Neuronal stem cell (in vitro differentiated cells): ENCODE results near the gene CADPS.
"Not testable (repeated sequence)": the region's sequence is repeated elsewhere in the genome, so short reads cannot be mapped to it uniquely, and the experiment has no call there.

ENCODE experiments used
- DNase-seq: peaks from one replicate; pipeline ENCODE4 v3.0.0-alpha.2; 2013; ENCODE audit warnings: low spot score
- H2AFZ ChIP-seq: one replicate; pipeline ENCODE4 v1.6.1; 2013; ENCODE audit warnings: mild to moderate bottlenecking, low read length, inconsistent platforms
- H2AK5ac ChIP-seq: 2 replicates; pipeline ENCODE4 v1.6.1; 2013; ENCODE audit warnings: low read depth, mild to moderate bottlenecking, inconsistent platforms, low read length, moderate library complexity, mixed read lengths
- H2BK120ac ChIP-seq: 2 replicates; pipeline ENCODE4 v1.6.1; 2013; ENCODE audit warnings: low read depth, mild to moderate bottlenecking, inconsistent platforms, low read length, moderate library complexity, mixed read lengths
- H2BK12ac ChIP-seq: one replicate; pipeline ENCODE4 v1.6.1; 2013; ENCODE audit warnings: low read length, inconsistent platforms
- H2BK15ac ChIP-seq: 2 replicates; pipeline ENCODE4 v1.6.1; 2013; ENCODE audit warnings: mild to moderate bottlenecking, low read length, inconsistent platforms, mixed read lengths
- H2BK5ac ChIP-seq: one replicate; pipeline ENCODE4 v1.6.1; 2013; ENCODE audit warnings: inconsistent platforms, mild to moderate bottlenecking, low read length, moderate library complexity
- H3K14ac ChIP-seq: one replicate; pipeline ENCODE4 v1.6.1; 2013; ENCODE audit warnings: low read length, inconsistent platforms
- H3K18ac ChIP-seq: 2 replicates; pipeline ENCODE4 v1.6.1; 2013; ENCODE audit warnings: low read length, inconsistent platforms
- H3K23ac ChIP-seq: 2 replicates; pipeline ENCODE4 v1.6.1; 2013; ENCODE audit warnings: low read depth, mild to moderate bottlenecking, mixed read lengths, low read length, inconsistent platforms; ENCODE audit not compliant: poor library complexity
- H3K27ac ChIP-seq: replicated peaks from 3 replicates; pipeline ENCODE4 v1.5.1; 2013; ENCODE audit warnings: low read length, inconsistent platforms
- H3K27me3 ChIP-seq, 3 experiments: 2 replicates each; pipeline ENCODE4 v1.6.1; 2013; ENCODE audit warnings: low read length in 3 of 3, mild to moderate bottlenecking in 2 of 3, inconsistent platforms in 1 of 3, low read depth in 1 of 3, mixed read lengths in 1 of 3, moderate library complexity in 1 of 3; ENCODE audit not compliant: control insufficient read depth in 3 of 3, insufficient read depth in 3 of 3
- H3K36me3 ChIP-seq, 2 donors: replicated peaks in 1 of 2; 2 replicates each; pipeline ENCODE4 v1.6.1; 2013; ENCODE audit warnings: low read length in 2 of 2; ENCODE audit not compliant: control insufficient read depth in 2 of 2, insufficient read depth in 2 of 2
- H3K4ac ChIP-seq: 2 replicates; pipeline ENCODE4 v1.6.1; 2013; ENCODE audit warnings: inconsistent platforms, mild to moderate bottlenecking, low read length, moderate library complexity
- H3K4me1 ChIP-seq, 2 donors: 1 replicate in 1 of 2; 2 replicates in 1 of 2; pipeline ENCODE4 v1.6.1; 2013; ENCODE audit warnings: low read length in 2 of 2, low read depth in 1 of 2; ENCODE audit not compliant: control insufficient read depth in 2 of 2, insufficient read depth in 1 of 2
- H3K4me2 ChIP-seq: one replicate; pipeline ENCODE4 v1.6.1; 2013; ENCODE audit warnings: mild to moderate bottlenecking, low read length, inconsistent platforms; ENCODE audit not compliant: insufficient read depth, poor library complexity, severe bottlenecking
- H3K4me3 ChIP-seq, 2 donors: 2 replicates each; pipeline ENCODE4 v1.5.1; 2013; ENCODE audit warnings: low read length in 2 of 2, mild to moderate bottlenecking in 2 of 2, inconsistent platforms in 1 of 2, moderate library complexity in 1 of 2
- H3K79me1 ChIP-seq: one replicate; pipeline ENCODE4 v1.6.1; 2013; ENCODE audit warnings: low read depth, mild to moderate bottlenecking, inconsistent platforms, low read length, moderate library complexity
- H3K9ac ChIP-seq: one replicate; pipeline ENCODE4 v1.6.1; 2013; ENCODE audit warnings: mild to moderate bottlenecking, low read depth, low read length, inconsistent platforms; ENCODE audit not compliant: poor library complexity
- H3K9me3 ChIP-seq, 2 donors: replicated peaks in 1 of 2; 2 replicates each; pipeline versions ENCODE3 to v1.6.1; 2013; ENCODE audit warnings: low read length in 2 of 2, mild to moderate bottlenecking in 2 of 2, inconsistent platforms in 1 of 2, low read depth in 1 of 2, mixed read lengths in 1 of 2, moderate library complexity in 1 of 2; ENCODE audit not compliant: control insufficient read depth in 2 of 2, insufficient read depth in 1 of 2
- H4K8ac ChIP-seq: one replicate; pipeline ENCODE4 v1.6.1; 2013; ENCODE audit warnings: low read depth, mild to moderate bottlenecking, inconsistent platforms, low read length, moderate library complexity
- H4K91ac ChIP-seq: one replicate; pipeline ENCODE4 v1.6.1; 2013; ENCODE audit warnings: low read length, low read depth, mild to moderate bottlenecking, inconsistent platforms; ENCODE audit not compliant: poor library complexity
- WGBS, 2 donors: extraction: QIAGEN DNeasy Blood & Tissue Kit; methylation state at CpG; one replicate each; pipeline ENCODE4 v1.1.7; 2013; ENCODE audit warnings: missing lambda C conversion rate in 2 of 2, mixed read lengths in 1 of 2; ENCODE audit not compliant: insufficient read length in 2 of 2, insufficient replicate concordance in 1 of 2; ENCODE audit errors: extremely low coverage in 2 of 2; 5-methylcytosine and 5-hydroxymethylcytosine counted together

CADPS gene

GRCh38 chr3:62580485-62580884 lies 294.7 kb downstream of the CADPS start:
- not testable (repeated sequence) for H3K23ac ChIP-seq, DNase-seq, H3K79me1 ChIP-seq, H2BK5ac ChIP-seq, H2BK12ac ChIP-seq, H3K36me3 ChIP-seq, H2BK15ac ChIP-seq, H3K27me3 ChIP-seq, H3K4me1 ChIP-seq, H3K4ac ChIP-seq, H2AK5ac ChIP-seq, H3K18ac ChIP-seq, H3K9ac ChIP-seq, H3K9me3 ChIP-seq, H3K14ac ChIP-seq, H3K4me3 ChIP-seq, H4K91ac ChIP-seq, H3K4me2 ChIP-seq, H4K8ac ChIP-seq, H2AFZ ChIP-seq, H3K27ac ChIP-seq, H2BK120ac ChIP-seq
- WGBS, 2 donors, result no CpG with 5 or more reads among the region's 1 CpG

GRCh38 chr3:62577153-62577552 lies 298.1 kb downstream of the CADPS start:
- no peak overlapping the region for H3K4ac ChIP-seq
- H3K27ac ChIP-seq, result no peak overlapping the region
- H2BK12ac ChIP-seq, result no peak overlapping the region
- H3K9me3 ChIP-seq, result no peaks in the 10 kb centered on the region
- H3K4me2 ChIP-seq, result no peak overlapping the region
- H3K9ac ChIP-seq, result no peak overlapping the region
- no peak overlapping the region for H3K23ac ChIP-seq
- H2BK120ac ChIP-seq, result no peak overlapping the region
- H2AFZ ChIP-seq, result no peak overlapping the region
- H2BK5ac ChIP-seq, result no peak overlapping the region
- no peak overlapping the region for H2AK5ac ChIP-seq
- WGBS, 2 donors, result no CpG with 5 or more reads among the region's 1 CpG
- H4K91ac ChIP-seq, result no peak overlapping the region
- H3K79me1 ChIP-seq, result no peaks in the 10 kb centered on the region
- H2BK15ac ChIP-seq, result no peak overlapping the region
- H3K27me3 ChIP-seq, result no peaks in the 10 kb centered on the region
- no peaks in the 10 kb centered on the region for H3K4me1 ChIP-seq
- DNase-seq, result no peak
- no peaks in the 10 kb centered on the region for H3K36me3 ChIP-seq
- no peak overlapping the region for H3K18ac ChIP-seq
- H3K4me3 ChIP-seq, result no peak overlapping the region
- H4K8ac ChIP-seq, result no peak overlapping the region
- no peak overlapping the region for H3K14ac ChIP-seq

GRCh38 chr3:62574266-62574898 lies 300.8 kb downstream of the CADPS start:
- DNase-seq, result no peak
- Histone ChIP-seq H3K27ac (no peak overlapping the region), H3K18ac (no peak overlapping the region), H2BK5ac (no peak overlapping the region), H2BK120ac (no peak overlapping the region), H3K4me3 (no peak overlapping the region), H2BK12ac (no peak overlapping the region), H2AFZ (no peak overlapping the region), H3K23ac (no peak overlapping the region), H3K4me1 (no peaks in the 10 kb centered on the region), H3K27me3 (no peaks in the 10 kb centered on the region), H3K4ac (no peak overlapping the region), H4K91ac (no peak overlapping the region), H3K9me3 (no peaks in the 10 kb centered on the region), H3K14ac (no peak overlapping the region), H3K9ac (no peak overlapping the region), H2BK15ac (no peak overlapping the region), H3K79me1 (no peaks in the 10 kb centered on the region), H3K4me2 (no peak overlapping the region), H2AK5ac (no peak overlapping the region), H3K36me3 (no peaks in the 10 kb centered on the region), H4K8ac (no peak overlapping the region)
- no CpG with 5 or more reads among the region's 5 CpGs for WGBS, 2 donors

- Histone ChIP-seq H3K4me2 (no peak overlapping the region), H3K4me3 (no peak overlapping the region), H4K8ac (no peak overlapping the region), H2BK12ac (no peak overlapping the region), H3K14ac (no peak overlapping the region), H2BK5ac (no peak overlapping the region), H2AK5ac (no peak overlapping the region), H2BK120ac (no peak overlapping the region), H3K18ac (no peak overlapping the region), H3K4me1 (peaks cover 0 to 4% of the 10 kb centered on the region in 2 donors), H3K27me3 (no peaks in the 10 kb centered on the region), H2AFZ (no peak overlapping the region), H4K91ac (no peak overlapping the region), H3K79me1 (no peaks in the 10 kb centered on the region), H2BK15ac (no peak overlapping the region), H3K36me3 (no peaks in the 10 kb centered on the region), H3K4ac (no peak overlapping the region), H3K9me3 (no peaks in the 10 kb centered on the region), H3K27ac (no peak overlapping the region), H3K9ac (no peak overlapping the region), H3K23ac (no peak overlapping the region)
- no CpG with 5 or more reads among the region's 4 CpGs for WGBS, 2 donors
- no peak for DNase-seq
Observed at GRCh38 chr3:62571916-62572315, 303.3 kb downstream of the CADPS start.
